OCI-LY7 (cell line): ENCODE data around the gene SLC17A7.

Experiments
- CTCF ChIP-seq: fragments of 200-600 bp; sonication (generic); conservative IDR thresholded peaks from 2 replicates; pipeline ENCODE4 v1.5.1; 2014; ENCODE audit warnings: mild to moderate bottlenecking, antibody characterized with exemption, low read length, moderate library complexity, mixed read lengths
- EZH2phosphoT487 ChIP-seq: fragments of 200-600 bp; sonication (generic); IDR thresholded peaks from 2 replicates; pipeline ENCODE4 v1.6.1; 2018; ENCODE audit warnings: low read depth, borderline replicate concordance, mild to moderate bottlenecking, mixed run types, antibody characterized with exemption, low read length, moderate library complexity, mixed read lengths

DNA sequence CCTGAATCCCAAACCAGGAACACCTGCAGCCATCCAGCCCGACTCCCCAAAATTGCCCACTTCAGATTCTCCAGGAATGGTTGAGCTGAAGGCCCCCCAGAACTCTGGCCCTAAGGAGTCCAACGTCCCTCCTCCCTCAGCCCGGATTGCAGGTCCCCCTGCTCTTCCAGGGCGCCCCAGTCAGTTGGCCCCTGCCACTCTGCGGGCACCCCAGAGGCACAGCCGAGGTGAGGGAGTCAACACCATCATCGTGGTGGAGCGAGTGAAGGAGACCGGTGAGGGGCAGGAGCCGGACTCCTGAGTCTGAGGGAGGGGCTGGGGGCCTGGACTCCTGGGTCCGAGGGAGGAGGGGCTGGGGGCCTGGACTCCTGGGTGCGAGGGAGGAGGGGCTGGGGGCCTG is 14.0 kb downstream of the SLC17A7 start:
- TF ChIP-seq CTCF, result no peak
- TF ChIP-seq EZH2phosphoT487, result no peak
